Left ventricle myocardium superior (tissue), 1 donor: Measurements from ENCODE around the gene MTERF4. TPM values are rescaled to one million over a fixed set of nuclear protein-coding genes. Genes with fewer than 3 reads are reported as not detected.
"Not testable (repeated sequence)": the region's sequence is repeated elsewhere in the genome, so short reads cannot be mapped to it uniquely, and the experiment has no call there.

ENCODE experiments used
- ATAC-seq: fragments of 200-7000 bp; cut with Tn5 transposase; one replicate; pipeline ENCODE4 v1.9.1; 2020; ENCODE audit warnings: mild to moderate bottlenecking, moderate library complexity
- DNase-seq: peaks from one replicate; pipeline ENCODE4 v3.0.0-alpha.2; 2020
- intact Hi-C: fragments of 100-400 bp; cut with micrococcal nuclease; formaldehyde crosslinking; loops from one replicate; pipeline ENCODE4 v1.11.0; 2022
- total RNA-seq: library from RNA; stranded (reverse); fragmentation: NEBNext Ultra II Directional; extraction: Animal tissue kit (Norgen Biotek cat#: 25700); gene quantifications from one replicate; pipeline ENCODE4 v1.2.1, GENCODE V29; 2021
- donor health status: DM: no; HTN: yes; CAD: no; lungs with severe emphysema.

The MTERF4 gene
- total RNA-seq, 1 donor from 2014 or later, result 25.8 TPM

DNA sequence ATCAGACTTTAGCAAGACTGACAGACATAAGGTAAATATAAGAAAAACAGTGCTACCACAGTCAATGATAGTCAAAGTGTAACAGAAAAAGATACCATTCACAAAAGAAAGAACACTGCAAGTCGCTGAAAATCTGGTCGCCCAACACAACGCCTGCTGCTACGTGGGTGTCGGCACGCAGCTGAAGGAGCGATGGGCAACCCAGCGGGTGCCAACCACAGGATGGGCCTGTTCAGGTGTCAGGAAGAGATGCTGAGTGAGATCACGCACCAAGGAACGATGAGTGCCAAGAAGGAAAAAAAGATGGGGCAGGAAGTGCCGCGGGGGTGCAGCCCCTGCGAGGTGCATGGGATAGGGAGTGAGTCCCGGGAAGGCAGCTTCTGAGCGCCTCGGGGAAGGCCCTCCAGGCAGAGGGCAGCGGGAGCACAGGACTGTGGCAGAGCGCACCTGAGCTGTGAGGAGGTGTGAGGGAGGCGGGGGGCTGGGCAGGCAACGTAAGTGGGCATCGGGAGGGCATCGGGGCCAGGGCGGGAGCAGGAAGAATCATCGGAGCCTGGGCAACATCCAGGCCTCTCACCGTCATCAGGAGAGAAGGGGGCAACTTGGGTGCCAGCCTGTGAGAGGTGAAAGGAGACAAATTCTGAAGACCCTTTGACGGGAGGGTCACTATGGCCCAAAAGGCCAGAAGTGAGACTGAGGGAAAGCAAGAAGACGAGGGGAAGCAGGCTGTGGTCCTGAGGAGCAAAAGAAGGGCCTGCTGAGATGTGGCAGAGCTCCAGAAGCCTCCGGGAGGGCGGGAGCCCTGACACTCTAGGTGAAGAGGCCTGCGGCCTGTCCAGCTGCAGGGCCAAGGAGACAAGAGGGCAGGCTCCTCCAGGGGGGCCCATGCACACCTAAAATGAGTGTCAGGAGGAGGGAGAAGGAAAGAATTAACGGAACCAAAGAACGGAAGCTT is 14.8 kb upstream of the MTERF4 start:
- ATAC-seq (no peak), DNase-seq (peak; percentile 16)
- intact Hi-C loops, result no loop called here

DNA sequence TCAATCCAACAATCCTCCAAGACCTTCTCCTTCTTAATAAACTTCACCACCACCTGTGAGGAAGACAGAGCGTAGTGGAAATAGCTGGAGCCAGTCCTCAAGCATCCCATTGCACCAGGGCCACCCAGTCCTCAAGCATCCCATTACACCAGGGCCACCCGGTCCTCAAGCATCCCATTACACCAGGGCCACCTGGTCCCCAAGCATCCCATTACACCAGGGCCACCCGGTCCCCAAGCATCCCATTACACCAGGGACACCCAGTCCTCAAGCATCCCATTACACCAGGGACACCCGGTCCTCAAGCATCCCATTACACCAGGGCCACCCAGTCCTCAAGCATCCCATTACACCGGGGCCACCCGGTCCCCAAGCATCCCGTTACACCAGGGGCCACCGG is 13.3 kb upstream of the MTERF4 start:
- no peak for ATAC-seq
- intact Hi-C loops, result no loop called here
- DNase-seq, result no peak

DNA sequence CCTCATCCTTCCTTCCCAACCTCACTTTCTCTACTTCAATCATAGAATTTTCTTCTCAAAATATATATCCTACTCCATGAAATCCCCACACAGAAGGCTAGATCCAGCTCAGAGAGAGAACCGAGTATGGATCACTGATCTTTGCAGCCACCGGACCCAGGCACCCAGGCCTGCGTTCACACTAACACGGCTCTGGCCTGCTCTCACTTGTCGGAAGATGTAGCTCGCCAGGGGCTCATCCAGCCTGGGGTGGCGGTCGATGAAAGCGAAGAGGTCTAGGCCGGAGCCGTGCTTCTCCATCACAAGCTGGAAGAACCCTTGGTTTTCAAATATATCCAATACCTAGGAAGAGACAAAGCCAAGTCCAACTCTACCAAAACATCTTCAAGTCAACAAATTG is 12.7 kb upstream of the MTERF4 start:
- no peak for DNase-seq
- intact Hi-C loops, result no loop called here
- no peak for ATAC-seq

DNA sequence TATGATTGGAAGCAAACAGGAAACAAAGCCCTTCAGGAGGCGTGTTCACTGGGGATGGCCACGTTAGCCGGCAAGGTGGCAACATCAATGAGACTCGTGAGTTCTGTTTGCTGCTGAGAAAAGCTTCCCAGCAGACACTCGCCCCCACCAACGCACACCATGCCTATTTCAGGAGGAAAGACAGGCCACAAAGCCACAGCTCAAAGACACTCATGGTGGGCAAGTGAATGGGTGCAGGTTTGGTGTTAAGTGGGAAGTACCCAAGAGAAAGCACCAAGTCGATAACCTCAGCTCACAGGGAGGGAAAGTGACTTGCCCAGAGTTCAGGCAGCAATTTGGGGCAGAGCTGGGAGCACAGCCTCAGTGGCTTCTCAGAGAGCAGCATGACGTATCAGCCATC is 10.5 kb upstream of the MTERF4 start:
- no peak for ATAC-seq
- intact Hi-C loops, result no loop called here

DNA sequence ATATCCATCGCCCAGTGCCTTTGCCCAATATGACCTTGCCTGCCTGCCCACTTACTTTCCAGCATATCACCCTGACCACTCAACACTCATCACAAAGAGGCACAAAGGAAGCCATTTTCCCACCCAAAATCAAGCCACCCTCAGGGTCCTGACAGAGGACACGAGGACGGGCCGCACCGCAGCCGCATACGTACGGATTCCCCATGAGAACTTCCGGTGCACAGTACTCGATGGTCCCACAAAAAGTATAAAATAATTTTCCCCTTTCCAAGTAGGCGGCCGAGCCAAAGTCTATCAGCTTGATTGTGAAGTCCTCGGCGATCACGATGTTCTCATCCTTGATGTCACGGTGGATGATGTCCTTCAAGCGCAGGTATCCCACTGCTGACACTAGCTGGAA is 10.0 kb upstream of the MTERF4 start:
- ATAC-seq, result no peak
- no peak for DNase-seq
- intact Hi-C loops, result no loop called here

More for the DNA sequence above, 10.5 kb upstream of the MTERF4 start:
- DNase-seq, result no peak

DNA sequence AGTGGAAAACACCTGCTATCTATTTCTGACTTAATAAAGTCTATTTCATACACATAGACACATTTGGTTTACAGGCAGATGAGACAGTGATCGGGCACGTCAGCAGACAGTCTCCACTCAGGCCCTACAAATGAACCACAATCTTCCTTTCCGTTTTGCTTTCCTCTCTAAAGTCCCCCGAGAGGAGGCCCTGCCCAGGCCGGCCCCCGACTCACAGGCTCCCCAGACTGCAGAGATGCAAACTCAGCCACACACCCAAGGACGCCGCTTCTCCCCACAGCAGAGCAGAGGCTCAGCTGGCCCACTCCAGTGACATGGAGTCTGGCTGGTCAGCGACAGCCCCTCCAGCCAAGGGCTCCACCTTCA is 9.3 kb upstream of the MTERF4 start:
- ATAC-seq, result no peak
- DNase-seq, result no peak
- intact Hi-C loops, result no loop called here

DNA sequence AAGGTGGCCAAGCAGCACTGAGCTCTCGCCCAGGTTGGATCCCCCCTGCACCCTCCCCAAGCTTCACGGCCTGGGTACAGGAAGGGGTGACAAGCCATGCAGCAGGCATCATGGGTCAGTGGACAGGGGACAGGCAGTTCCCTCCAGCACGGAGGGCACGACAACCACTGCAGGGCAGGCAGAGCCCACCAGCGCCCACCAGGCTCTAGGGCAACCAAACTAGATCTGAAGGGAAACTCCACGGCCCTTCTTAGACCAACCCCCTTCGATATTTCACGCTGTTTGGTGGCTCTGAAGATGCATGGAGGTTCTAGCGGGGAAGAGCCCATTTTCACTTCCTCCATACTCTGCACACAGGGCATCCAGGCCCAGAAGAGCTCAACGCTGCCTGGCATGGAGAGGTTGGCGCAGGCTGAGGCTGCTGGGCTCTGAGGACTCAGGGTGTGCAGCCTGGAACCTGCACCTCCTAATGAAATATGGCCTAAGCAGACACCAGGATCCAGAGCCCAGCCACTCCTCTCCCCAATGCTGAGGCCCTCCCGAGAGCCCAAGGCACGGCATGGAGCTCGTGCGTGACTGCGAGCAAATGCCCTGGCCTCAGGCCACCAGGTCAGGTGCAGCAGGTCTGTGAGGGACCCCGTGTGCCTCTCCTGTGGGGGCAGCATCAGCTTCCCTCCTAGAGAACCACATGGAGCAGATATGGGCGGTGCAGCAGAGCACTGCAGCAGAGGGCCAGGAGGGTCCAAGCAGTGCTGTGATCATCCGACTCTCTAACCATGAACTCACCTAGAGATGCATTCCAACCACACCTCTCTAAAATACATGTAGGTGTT is 8.7 kb upstream of the MTERF4 start:
- DNase-seq, result no peak
- no peak for ATAC-seq
- intact Hi-C loops, result no loop called here

DNA sequence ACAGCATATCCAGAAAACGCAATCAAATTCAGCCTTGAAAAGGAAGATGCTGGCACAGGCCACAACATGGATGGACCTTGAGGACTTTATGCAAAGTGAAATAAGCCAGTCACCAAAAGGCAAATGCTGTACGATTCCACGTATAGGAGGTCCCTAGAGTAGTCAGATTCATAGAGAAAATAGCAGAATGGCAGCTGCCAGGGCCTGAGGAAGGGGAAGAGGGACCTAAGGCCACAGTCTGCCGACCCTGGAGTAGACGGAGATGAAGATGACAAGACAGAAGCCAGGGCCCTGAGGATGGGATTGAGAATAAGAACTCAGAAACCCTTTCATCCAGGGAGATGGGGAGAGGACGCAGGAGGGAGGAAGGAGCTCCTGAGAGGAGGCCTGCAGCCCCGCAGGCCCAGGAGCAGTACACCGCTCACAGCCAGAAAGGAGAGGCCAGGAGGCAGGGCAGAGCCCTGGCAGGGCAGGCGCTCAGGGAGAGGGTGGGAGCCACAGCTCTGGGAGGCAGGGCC is 8.1 kb upstream of the MTERF4 start:
- DNase-seq (no peak), ATAC-seq (no peak)
- intact Hi-C loops, result no loop called here

DNA sequence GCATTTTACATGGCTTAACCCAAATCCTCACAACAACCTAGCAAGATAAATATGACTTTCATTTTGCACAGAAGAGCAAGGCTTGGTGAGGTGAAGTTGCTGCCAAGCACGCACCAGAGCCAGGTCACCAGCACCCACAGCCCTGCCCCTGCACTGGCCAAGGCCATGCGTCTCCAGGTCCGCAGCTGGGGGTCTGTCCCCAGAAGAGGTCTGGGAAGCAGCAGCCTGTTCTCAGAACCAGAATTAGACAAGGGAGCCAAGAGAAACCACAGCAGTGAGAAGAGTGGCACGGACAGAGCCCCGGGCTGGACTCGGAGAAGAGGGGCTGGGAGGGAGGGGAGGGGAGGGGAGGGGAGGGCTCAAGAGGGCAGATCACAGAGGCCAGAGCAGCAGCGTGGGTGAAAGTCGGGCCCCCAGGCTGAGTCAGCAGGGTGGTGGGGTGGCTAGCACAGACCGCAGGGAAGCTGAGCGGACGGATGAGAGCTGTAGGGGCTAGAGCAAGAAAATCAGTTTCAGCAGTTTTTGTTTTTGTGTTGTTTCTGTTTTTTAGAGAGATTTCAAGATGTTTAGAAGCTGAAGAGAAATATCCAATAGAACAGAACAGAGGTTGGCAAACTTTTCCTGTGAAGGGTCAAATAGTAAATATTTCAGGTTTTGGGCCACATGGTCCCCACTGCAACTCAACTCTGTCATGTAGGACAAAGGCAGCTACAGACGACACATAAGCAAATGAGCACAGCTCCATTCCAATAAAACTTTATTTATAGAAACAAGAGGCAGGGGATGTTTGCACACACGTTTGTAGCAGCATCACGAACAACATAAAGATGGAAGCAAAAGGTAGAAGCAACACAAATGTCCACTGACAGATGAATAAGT is 7.4 kb upstream of the MTERF4 start:
- no peak for ATAC-seq
- intact Hi-C loops, result no loop called here

DNA sequence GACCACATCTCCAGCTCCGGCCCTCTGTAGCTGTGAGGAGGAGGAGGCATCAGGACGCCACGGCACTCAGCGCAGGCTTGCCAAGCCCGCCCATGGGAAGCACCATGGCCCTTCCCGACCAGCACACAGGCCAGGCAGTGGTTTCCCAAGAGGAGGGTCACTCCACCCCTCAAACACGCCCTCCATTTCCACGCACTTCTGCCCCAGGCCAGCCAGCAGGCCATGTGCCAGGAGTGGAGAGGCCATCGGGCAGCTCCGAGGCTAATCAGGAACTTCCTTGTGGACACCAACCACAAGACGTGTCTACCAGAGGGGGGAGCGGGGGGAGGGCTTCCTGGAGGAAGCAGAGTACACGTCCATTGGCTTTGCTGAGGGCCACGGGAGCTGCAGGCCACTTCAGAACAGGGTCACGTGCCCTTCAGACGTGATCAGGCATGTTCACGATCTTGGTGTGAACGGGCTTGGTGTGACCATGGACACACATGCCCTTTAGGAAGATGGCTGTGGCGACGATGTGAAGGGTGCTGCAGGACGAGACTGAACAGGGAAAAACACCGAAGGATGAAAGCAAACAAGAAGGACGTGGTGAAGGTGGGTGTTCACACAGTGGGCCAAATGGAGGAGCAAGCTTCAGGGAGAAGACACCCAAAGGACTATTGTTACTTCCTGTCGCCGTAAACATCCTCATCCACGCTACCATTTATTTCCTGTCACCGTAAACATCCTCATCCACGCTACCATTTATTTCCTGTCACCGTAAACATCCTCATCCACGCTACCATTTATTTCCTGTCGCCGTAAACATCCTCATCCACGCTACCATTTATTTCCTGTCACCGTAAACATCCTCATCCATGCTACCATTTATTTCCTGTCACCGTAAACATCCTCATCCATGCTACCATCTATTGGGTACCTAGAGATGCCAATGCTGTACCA is 6.5 kb upstream of the MTERF4 start:
- intact Hi-C loops, result no loop called here
- ATAC-seq, result no peak
- no peak for DNase-seq

More for the DNA sequence above, 7.4 kb upstream of the MTERF4 start:
- no peak for DNase-seq

DNA sequence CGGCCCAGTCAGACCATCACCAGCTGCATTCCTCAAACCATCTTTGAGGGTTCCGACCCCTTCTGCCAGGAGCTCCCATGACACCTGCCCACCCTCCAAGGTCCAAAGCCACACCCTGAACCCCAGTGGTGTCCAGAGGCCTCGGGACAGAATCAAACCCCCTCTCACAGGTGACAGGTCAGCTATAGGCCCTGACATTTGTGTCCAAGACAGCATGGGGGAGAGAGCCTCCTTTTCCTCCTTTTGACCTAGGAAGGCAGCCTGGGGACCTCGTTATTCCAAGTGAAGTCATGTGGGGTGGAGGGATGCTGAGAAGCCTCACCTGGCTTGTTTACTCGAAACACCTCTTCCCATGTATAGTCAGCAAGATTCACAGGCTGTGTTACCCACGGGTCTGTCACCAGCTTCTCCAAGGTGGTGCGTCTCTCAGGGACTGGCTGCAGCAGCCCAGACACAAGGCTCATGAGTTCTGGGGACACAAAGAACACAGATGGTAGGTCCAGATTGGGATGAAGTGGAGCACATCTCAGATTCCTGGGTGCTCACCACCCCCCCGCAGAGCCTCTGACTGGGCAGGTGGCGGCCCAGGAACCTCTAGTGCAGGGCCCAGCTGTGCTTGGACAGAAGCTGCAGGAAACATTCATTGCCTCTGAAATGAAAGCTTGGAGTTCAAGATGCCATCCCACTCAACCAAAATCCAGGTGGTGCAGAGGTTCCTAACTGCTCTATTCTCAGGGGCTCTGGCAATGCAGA is 5.1 kb upstream of the MTERF4 start:
- DNase-seq, result no peak
- no peak for ATAC-seq
- intact Hi-C loops, result no loop called here

DNA sequence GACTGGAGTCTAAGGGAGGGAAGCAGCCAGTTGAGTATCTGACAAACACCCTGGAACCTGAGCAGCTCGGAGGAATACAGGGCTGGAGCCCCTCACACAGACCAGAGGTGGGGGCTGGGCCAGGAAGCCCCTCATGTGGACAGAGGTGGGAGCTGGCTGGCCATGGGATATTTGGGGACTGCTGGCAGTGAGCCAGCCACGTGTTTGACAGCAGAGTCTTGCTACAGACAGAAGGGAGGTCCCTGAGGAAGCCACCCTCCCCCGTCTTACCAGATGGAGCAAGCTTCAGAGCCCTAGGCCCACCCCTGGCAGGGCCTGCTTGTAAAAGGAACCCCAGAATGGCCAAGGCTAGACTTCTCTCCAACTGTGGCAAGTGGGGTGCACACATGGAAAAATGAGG is 3.6 kb upstream of the MTERF4 start:
- no peak for ATAC-seq
- no peak for DNase-seq
- intact Hi-C loops, result no loop called here

DNA sequence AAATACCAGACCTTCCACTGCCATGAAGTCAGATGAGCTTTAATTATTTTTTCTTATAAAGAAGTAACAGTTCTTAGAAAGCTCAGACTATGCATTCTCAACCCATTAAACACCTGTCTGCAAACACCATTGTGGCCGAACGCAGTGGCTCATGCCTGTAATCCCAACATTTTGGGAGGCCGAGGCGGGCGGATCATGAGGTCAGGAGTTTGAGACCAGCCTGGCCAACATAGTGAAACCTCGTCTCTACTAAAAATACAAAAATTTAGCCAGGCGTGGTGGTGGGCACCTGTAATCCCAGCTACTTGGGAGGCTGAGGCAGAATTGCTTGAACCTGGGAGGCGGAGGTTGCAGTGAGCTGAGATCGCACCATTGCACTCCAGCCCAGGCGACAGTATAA is 2.5 kb upstream of the MTERF4 start:
- ATAC-seq, intact Hi-C loops: not testable (repeated sequence)

DNA sequence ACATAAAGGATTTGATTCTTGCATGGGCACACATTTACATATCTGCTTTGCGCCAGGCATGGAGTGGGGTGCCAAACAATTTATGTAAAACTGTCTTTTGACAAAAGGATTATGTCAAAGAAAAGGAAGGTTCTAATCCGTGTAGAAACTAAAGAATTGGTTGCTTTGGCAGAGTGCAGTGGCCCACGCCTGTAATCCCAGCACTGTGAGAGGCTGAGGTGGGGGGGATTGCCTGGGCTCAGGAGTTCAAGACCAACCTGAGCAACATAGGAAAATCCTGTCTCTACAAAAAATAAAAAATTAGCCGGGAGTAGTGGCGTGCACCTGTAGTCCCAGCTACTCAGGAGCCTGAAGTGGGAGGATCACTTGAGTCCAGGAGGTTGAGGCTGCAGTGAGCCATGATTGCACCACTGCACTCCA is 1.1 kb upstream of the MTERF4 start:
- DNase-seq (no peak), ATAC-seq (no peak)
- intact Hi-C loops, result no loop called here

More for the DNA sequence above, 2.5 kb upstream of the MTERF4 start:
- not testable (repeated sequence) for DNase-seq

DNA sequence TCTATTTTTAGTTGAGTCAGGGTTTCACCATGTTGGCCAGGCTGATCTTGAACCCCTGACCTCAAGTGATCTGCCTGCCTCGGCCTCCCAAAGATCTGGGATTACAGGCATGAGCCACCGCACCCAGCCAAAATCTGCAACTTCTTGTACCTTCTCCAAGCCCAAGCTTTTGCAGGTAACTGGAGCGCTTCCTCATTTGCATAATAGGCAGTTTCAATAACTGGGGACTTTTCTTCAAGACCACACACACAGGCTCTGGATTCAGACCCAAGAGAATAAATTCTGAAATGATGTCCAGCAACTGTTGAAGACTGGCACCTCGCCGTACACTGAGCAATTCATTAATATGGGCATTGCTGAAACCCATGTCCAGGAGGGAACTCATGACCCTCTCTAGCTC is 2.8 kb downstream of the MTERF4 start:
- intact Hi-C loops, result no loop called here
- DNase-seq (no peak), ATAC-seq (no peak)

DNA sequence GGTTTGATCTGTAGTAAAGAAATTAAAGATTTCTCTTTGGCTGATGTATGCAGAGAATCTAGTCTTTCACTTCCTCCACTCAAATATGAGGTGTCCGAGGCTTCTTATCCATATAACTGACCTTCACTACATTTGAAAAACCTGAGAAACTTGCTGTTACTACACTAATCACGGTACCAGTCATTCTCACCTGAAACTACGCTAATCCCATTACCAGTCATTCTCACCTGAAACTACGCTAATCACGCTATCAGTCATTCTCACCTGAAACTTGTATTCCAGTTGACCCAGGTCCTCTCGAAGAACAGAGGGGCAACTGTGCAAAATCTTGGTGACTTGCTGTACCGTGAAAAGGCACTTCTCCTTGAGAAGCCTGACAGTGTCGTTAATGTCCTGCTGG is 5.1 kb downstream of the MTERF4 start:
- ATAC-seq, result no peak
- intact Hi-C loops, result no loop called here
- DNase-seq, result no peak

DNA sequence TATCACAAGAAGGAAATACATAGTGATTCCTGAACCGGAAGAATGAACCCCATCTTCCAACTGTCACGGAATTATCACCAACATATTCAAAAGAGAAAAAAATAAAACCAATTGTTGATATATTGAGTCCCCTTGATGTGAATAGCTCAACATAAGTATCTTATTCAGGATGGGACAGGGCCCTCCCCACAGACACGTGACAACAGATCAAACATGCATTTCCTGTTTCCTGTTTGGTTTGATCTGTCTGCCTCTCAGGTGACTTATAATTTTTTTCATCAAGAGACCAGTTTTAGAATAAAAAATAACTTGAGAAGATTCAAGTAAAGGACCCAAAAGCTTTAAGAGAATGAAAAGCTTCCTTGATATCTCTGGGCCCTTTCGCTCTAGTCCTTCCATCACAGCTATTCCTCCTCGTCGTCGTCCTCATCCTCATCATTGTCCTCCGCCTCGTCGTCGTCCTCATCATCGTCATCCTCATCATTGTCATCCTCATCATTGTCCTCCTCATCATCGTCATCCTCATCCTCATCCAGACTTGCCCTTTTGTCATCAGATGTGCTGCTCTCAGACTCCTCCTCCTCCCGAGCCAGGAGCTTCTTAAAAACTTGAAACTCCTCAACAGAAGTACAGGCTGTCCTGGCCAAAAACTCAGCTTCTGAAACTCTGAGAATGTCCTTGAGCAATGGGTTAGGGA is 6.3 kb downstream of the MTERF4 start:
- DNase-seq (no peak), ATAC-seq (no peak)
- intact Hi-C loops, result no loop called here
